Measurements from ENCODE around the gene NPC1L1.

Gene NPC1L1

DNA sequence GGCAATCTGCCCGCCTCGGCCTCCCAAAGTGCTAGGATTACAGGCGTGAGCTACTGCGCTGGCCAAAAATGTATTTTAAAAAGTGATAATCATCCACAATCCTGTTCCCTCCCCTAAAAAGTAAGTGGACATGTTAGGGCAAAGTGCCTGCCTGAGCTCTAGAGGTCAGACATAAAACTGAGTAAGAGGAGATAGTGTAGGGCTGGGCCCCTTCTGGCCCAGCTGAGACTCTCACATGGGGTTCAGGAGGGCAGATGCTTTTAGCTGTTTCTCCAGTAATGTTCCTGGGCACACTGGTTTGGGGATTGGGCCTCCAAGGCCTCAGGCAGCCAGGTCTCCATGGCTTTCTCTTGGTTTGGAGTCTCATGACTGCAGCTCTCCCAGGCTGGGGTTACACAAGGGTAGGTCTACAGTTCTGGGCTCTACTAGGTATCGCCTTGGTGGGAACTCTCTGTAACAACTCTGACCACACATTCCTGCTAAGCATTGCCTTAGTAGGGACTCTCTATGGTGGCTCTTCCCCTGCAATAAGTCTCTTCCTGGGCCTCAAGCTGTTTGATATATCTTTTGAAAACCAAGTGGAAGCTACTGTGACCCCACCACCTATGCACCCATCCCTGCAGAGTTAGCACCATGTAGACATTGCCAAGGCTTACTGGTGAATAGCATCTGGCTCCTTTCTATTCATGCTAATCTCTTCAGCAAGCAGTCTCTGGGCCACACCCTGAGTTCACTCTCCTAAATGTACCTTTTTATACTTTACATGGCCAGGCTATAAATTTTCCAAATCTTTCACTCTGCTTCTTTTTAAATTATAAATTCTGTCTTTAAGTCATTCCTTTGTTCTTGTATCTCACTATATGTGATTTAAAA, 43.7 kb downstream of the NPC1L1 start:
- no peak for DNase-seq

DNA sequence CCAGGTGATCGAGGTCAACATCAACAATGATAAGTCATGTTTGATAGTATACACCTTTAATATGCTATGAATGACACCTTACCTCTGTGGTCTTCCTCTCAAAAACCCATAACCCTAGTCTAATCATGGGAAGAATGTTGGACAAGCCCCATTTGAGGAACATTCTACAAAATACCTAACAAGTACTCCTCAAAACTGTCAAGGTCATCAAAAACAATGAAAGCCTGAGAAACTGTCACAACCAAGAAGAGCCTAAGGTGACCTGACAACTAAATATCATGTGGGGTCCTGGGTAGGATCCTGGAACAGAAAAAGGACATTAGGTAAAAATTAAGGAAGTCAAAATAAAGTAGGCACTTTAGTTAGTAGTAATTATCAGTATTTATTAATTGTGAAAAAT, 44.7 kb downstream of the NPC1L1 start:
- no peak for DNase-seq

DNA sequence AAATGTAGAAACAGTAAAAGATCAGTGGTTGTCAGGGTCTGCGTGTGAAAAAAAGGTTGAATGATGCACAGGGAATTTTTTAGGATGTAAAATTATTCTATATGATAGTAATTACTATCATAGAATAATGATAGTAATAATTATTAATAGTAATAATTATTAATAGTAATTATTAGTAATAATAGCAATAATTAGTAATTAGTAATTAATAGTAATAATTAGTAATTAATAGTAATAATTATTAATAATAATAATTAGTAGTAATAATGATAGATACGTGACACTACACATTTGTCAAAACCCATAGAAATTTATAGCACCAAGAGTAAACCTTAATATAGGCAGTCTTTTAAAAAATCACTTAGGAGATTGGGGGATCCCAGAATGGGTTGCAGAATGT, 46.2 kb downstream of the NPC1L1 start:
- DNase-seq = no peak

DNA sequence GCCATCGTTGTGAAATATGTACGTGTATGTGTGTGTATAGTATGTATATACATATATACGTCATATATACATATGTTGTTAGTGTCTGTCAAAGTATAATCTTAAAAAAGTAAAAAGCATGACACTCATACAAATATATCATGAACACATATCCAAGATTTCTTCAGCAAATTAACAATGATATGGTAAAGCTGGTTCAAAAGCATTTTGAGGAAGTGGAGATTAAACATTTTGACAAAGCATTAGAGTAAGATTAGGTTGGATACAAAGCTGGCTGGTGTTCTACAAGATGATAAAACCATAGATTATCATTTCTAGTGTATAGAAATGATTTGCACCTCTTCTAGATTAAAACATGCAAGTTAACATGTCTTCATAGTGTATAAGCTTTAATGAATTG, 49.9 kb downstream of the NPC1L1 start:
- no peak for DNase-seq

DNA sequence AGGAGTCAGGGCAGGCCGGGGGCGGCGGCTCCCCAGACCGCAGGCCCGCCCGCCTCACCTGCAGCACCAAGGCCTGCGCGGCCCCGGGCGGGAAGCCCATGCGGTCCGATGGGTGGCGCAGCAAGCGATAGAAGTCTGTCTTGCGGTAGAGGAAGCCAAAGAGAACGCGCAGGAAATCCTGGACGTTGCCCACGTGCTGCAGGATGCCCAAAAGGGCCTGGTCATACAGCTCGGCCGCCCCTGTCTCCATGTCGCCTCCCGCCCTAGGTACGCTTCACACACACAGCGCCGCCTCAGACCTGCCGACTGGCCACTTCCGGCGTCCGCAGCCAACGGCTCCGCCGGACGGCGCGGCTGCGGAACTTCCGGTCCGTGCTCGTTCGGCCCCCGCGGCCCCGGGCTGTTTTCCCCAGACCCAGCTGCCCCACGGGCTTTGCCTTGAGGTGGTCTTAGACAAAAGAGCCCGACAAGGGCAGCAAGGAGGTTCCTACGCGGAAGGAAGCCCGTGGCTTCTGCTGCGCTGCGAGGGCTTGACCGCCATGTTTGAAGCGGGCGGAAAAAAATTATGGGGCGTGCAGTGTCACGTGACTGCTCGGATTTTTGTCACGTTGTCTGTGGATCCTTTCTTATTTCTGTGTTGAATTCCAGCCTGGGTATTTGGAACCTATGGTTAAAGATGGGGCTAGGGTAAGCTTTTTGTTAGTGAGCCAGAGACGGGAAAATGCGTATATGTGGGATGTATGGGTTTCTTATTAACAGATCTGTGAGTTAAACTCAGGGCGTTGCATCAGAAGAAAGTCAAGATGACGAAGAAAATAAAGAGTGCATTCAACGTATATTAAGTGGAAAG, 50.6 kb downstream of the NPC1L1 start, which contains the start of gene NUDCD3:
Gene NUDCD3 (minus strand): TSS at position 308 of the 850 bp plus-strand sequence. CDS start 58 bp downstream, at position 250.
- DNase-seq = peak; percentile 86

DNA sequence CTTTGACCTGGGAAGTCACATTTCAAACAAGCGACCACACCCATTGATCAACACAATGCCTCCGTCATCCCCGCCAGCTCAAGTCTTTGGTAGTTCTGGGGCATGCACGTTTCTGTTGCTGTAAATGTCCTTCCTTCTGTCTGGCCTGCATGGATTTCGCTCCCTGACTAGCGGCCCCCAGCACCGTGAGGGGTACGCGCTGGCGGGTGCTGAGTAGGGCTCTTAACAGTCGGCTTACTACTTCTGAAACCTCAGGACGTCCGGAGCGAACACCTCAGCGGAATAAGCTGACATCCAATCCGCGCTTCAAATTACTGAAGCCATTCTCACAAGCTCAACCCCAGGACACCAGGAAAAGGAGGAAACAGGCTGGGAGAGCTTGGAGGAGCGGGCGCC, 51.2 kb downstream of the NPC1L1 start:
- peak; percentile 22 for DNase-seq

DNA sequence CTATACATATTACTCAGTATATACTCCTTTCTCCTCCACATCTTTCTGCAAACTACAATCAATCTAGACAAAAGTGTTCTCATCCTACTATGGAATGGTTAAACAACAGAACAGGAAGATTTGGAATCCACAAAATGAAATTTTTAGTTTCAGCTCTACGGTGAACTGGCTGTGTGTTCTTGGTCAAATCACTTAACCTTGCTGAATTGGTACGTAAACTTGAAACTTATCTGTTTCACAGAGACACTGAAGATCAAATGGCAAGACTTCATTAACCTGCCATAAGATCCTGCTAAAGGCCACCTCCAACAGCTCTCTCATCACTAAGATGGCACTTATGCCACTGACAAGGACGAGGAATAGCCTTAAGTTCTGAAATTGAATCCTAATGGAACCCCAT, 52.2 kb downstream of the NPC1L1 start:
- no peak for DNase-seq

DNA sequence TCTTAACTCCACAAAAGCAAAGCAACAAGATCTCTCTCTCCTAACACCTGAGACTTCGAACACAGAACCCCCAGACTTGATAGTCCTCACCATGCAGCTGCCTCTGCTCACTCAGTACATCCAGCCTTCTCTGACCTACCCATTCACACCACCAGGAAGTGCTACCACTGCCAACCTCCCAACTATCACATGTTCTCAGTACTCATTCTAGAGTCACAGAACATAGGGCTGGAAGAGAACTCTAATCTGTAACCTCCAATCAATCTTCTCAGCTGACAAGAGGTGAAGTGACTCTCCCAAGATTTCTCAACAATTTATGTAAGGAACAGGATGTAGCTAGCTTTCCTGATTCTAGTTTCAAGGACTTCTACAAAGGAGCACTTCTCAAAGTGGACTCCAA, 54.4 kb downstream of the NPC1L1 start:
- no peak for DNase-seq

DNA sequence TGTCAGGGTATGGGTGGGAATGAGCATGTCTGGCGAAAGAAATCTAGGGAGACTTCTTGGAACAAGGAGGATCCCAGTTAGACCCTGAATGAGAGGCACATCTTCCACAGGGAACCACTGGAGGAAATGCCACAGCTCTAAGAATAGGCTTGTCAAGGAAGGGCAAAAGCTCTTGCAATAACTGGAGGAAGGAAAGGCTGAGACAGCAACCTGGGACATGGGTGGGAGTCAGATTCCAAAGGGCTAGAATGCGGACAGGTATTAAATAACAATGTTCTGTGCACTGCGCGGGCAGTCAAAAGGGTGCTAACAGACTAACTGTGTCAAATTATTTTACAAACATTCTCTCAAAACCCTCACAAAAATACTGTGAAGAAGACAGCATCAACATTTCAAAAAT, 55.1 kb downstream of the NPC1L1 start:
- DNase-seq = no peak

DNA sequence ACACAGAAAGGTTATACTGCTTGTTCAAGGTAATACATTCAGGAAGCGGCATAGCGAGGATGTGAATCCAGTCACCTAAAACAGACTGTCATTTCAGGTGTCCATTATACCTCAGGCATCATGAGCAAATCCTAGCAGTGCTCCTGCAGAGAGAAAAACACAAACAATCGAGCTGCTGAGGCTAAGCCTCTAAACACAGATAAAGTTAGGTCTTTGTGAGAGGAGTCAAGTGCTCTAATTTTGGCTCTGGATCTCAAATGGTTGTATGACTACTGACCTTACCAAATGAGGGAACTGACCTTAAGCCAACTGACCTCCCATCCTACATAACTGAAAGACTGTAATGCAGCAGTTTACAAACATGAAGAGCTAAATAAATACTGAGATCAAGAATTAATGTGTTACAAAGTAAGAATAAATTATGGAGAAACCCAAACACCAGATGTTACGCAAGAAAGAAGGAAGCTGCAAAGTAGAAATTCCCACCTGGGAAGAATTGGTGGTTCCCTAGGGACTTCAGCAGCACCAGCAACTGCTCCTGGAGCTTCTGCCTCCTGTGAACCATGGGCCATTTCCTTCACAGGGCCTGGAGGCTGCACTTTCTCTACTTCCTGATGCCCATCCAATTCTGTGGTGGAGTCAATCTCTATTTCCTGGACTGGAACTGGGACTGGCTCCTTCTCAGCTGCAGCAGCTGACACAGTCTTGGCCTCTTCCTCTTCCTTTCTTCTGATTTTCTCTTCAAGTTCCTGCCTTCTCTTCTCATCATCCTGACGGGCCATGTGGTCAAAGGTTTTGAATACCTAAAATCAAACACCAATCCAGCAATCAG, 56.4 kb downstream of the NPC1L1 start:
- DNase-seq = no peak

DNA sequence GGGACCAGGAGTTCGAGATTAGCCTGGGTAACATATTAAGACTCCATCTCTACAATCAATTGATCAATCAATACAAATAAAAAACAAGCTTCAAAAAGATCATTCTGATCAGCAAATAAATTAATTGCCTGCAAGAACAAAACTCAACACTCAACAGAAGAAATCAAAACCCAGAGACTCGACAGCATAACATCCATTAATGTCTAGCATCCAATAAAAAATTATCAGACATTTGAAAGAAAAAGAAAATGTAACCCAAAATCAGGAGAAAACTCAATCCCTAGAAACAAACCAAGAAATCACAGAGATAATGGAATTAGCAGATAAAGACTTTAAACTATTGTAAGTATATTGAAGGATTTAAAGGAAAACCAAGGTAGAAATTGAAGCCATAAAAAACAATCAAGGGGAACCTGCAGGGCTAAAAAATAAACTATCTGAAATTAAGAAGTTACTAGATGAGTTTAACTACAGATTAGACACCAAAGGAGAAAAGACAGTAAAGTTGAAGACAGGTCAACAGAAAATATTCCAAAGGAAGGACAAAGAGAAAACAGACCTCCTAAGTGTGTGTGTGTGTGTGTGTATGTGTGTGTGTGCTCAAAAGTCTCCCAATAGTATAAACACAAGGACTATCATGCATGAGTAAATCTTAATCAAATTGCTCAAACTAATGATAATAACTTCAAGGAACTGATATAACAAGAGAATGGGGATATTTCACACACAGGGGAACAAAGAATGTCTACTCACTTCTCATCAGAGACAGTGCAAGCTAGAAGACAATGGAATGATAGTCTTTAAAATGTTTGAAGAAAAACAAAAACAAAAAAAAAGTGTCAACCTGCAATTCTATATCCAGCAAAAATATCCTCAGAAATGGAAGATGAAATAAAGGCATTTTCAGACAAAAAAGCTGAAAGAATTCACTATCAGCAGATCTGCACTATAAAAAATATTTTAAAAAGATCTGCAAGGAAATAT, 58.3 kb downstream of the NPC1L1 start:
- DNase-seq = no peak

DNA sequence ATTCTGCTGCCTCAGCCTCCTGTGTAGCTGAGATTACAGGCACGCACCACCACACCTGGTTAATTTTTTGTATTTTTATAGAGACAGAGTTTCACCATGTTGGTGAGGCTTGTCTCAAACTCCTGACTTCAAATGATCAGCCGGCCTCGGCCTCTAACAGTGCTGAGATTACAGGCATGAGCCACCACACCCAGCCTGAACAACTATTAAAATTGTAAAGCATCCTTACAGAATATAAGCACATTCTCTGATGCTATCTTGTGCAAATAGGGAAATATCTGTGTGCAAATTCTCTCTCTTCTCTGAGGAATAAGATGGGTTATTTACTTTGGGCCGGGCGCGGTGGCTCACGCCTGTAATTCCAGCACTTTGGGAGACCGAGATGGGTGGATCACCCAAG, 63.2 kb downstream of the NPC1L1 start:
- DNase-seq = no peak

DNA sequence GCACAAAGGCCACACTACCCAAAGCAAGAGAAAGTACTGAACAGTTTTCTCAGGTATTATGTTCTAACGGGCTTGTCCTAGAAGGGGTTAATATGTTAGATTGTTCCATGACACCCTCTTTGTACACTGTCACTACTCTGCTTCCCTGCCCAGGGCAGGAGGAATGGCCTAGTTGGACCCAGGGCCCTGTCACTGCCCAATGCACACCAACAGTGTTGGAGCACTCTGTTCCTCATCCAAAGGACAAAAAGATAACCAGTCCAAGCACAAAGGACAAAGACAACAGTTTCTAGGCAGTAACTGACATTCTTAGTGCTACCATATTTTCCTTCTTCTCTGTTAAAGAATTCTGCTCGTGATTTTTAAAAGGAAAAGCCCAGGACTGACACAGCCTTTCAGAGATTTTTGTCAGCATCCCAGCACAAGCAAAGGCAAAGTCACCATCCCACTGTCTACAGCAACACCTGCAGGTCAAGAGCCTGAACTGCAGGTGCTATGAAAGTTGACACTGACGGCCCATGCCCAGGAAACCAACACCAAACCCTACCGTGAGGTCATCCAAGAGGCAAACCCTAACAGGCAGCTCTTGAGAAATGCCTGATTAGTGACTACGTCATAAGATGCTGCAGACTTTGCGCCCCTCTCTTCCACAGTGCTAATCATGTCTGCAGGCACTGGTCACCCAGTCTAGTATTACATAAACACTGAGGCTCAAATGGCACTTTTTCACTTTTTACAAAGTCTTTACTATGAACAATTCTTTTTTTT, 63.9 kb downstream of the NPC1L1 start:
- peak; percentile 36 for DNase-seq

DNA sequence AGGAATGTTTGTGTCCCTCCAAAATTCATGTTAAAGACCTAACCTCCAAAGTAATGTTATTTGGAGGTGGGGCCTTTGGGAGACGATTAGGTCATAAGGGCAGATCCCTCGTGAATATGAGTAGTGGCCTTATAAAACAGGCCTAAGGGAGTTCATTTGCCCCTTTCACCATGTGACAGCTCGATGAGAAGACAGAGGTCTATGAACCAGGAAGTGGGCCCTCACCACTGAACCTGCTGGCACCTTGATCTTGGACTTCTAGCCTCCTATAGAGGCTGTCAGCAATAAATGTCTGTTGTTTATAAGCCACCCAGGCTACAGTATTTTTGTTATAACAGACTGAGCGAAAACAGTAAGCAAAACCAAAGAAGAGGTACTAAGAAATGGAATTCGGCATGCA, 64.8 kb downstream of the NPC1L1 start:
- DNase-seq = no peak

DNA sequence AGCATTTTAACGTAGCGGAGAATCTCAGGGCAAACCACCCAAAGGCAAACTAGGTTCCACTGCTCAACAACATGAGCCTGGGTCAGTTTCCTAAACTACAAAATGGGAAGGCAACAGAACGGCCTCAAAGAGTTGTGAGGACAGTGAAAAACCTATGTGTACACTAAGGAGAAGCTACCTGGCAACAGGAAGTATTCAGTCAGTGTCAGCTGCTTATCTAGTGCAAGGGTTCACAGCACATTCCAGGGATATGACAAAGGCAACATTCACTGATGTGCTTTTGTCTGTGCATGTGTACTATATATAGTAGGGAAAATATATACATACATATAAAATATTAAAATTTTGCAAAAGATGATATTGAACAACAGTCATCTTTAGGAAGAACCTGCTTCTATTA, 67.8 kb downstream of the NPC1L1 start:
- no peak for DNase-seq

DNA sequence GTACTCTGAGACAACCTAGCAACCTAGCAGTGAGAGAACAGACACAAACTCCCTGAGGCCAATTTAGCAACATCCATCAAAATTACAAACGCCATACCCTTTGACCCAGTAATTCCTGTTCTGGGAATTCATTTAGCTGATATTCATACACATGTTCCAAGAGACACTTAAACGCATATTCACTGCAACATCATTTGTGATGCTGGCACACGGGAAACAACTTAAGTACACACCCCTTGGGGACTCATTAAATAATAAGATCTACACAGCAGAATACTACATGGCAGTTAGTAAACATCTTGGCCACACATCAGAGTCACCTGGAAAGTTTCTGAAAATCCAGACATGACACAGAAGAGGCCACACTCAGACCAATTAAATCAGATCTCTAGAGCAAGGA, 68.3 kb downstream of the NPC1L1 start:
- no peak for DNase-seq

DNA sequence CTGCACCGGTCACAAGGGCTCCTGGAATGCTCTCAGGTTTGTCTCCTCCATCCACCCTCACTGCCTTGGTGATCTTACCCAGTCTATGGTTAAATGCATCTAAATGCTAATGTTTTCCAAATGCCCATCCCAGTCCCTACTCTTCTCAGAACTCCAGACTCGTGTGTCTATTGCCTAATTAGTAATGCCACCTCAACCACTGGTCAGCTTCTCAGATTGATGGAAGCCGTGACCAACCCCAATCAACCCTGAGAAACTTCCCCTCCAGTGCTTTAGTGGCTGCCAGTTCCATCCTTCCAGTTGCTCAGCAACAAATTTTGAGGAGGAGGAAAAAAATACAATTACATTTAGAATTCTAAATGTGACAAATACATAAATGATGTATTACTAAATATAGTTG, 69.3 kb downstream of the NPC1L1 start:
- DNase-seq = peak; percentile 27

DNA sequence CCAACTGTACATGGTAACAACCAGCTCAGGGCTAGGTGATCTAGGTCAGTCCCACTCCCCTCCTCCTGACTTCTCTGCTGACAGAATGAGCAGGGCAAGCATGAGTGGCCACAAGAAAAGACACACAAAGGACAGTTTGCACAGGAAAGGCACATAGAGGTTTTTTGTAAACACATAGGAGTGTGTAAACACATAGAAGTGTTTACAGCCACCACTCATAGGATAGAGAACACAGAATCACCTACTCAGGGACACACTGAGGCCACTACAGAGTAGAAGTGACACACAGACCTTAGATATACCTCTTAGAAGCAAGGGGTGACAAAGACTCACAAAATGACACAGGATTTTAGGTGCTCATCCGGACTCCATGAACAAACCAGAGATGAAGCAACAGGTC, 69.7 kb downstream of the NPC1L1 start:
- DNase-seq = peak; percentile 21

DNA sequence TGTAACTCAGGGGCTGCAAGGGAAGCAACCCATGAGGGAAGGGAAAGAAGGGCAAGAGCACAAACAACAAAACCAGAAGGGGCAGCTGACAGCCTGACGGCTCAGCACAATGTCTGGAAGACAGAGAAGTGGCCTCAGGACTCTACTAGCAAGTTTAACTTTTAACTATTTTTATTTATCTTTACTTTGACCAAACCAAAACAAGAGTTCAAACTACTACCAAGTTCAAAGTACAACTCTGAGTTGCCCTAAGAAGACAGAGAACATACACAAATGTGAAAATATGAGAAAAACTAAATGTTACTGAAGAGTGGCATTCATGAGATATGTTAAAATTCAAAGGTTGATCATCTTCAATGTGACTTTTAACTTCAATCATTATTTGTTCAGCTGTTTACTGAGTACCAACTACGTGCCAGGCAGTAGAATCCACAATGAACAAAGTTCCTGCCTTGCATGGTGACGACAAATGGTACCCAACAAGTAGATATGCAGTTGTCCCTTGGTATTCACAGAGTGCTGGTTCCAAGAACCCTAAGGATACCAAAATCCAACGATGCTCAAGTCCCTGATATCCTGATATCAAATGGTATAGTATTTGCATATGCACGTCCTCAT, 70.4 kb downstream of the NPC1L1 start:
- no peak for DNase-seq

DNA sequence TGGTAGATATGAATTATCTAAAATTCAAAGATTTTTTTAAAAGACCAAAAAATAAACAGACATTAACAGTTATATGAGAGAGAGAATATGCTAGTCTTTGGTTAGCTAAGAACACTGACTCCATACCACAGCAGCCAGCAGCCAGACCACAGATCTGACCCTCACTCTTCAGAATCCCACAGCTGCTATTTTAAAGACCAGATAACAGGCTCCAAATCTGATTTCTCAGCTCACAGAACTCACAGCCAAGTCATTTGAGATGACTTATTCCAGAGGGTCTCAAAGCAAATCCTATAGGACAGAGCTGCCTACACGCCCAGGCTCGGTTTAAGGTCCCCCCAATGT, 71.0 kb downstream of the NPC1L1 start:
- no peak for DNase-seq
